H9 (cell line): Measurements from ENCODE around the gene RNF220. TPM values are rescaled to one million over a fixed set of nuclear protein-coding genes. Genes with fewer than 3 reads are reported as not detected.

Source experiments
- DNase-seq: peaks from one replicate; pipeline ENCODE4 v3.0.0-alpha.2; 2017
- H2AFZ ChIP-seq: one replicate; pipeline ENCODE4 v1.6.1; 2013; ENCODE audit warnings: mild to moderate bottlenecking, low read length, control low read depth, moderate library complexity
- H2AK5ac ChIP-seq: 2 replicates; pipeline ENCODE4 v1.6.1; 2013; ENCODE audit warnings: low read length, control low read depth, mixed read lengths; ENCODE audit not compliant: insufficient read length
- H2BK120ac ChIP-seq: one replicate; pipeline ENCODE4 v1.6.1; 2013; ENCODE audit warnings: low read depth, mild to moderate bottlenecking, low read length, control low read depth, inconsistent platforms; ENCODE audit not compliant: poor library complexity, severe bottlenecking
- H2BK12ac ChIP-seq: 2 replicates; pipeline ENCODE4 v1.6.1; 2013; ENCODE audit warnings: low read length, control low read depth, mixed read lengths, low read depth; ENCODE audit not compliant: insufficient read length
- H2BK15ac ChIP-seq: 2 replicates; pipeline ENCODE4 v1.6.1; 2013; ENCODE audit warnings: low read depth, low read length, control low read depth
- H2BK20ac ChIP-seq: one replicate; pipeline ENCODE4 v1.6.1; 2013; ENCODE audit warnings: low read depth, mild to moderate bottlenecking, low read length, control low read depth, inconsistent platforms; ENCODE audit not compliant: poor library complexity, severe bottlenecking
- H2BK5ac ChIP-seq: 2 replicates; pipeline ENCODE4 v1.6.1; 2013; ENCODE audit warnings: low read length, control low read depth, mixed read lengths; ENCODE audit not compliant: insufficient read length
- H3K14ac ChIP-seq: 2 replicates; pipeline ENCODE4 v1.6.1; 2013; ENCODE audit warnings: low read length, control low read depth; ENCODE audit not compliant: insufficient read depth
- H3K18ac ChIP-seq: 2 replicates; pipeline ENCODE4 v1.6.1; 2013; ENCODE audit warnings: low read depth, mild to moderate bottlenecking, mixed read lengths, low read length, control low read depth; ENCODE audit not compliant: insufficient read length
- H3K23ac ChIP-seq: 2 replicates; pipeline ENCODE4 v1.6.1; 2013; ENCODE audit warnings: low read length, control low read depth, mixed read lengths, low read depth; ENCODE audit not compliant: insufficient read length
- H3K23me2 ChIP-seq: 2 replicates; pipeline ENCODE4 v1.6.1; 2013; ENCODE audit warnings: low read depth, mild to moderate bottlenecking, mixed read lengths, low read length, control low read depth; ENCODE audit not compliant: insufficient read length, poor library complexity, severe bottlenecking
- H3K27ac ChIP-seq: 2 replicates; pipeline ENCODE4 v1.5.1; 2013; ENCODE audit warnings: low read length, control low read depth, mixed read lengths, low read depth; ENCODE audit not compliant: insufficient read length
- H3K27me3 ChIP-seq: 2 replicates; pipeline ENCODE4 v1.6.1; 2013; ENCODE audit warnings: low read length, control low read depth, inconsistent platforms; ENCODE audit not compliant: insufficient read depth
- H3K4ac ChIP-seq: 2 replicates; pipeline ENCODE4 v1.6.1; 2013; ENCODE audit warnings: low read depth, mild to moderate bottlenecking, control low read depth, inconsistent platforms, low read length, moderate library complexity
- H3K4me1 ChIP-seq: 2 replicates; pipeline ENCODE4 v1.6.1; 2013; ENCODE audit warnings: low read length, control low read depth, inconsistent platforms; ENCODE audit not compliant: insufficient read depth
- H3K4me2 ChIP-seq: 2 replicates; pipeline ENCODE4 v1.6.1; 2013; ENCODE audit warnings: low read length, control low read depth, mixed read lengths; ENCODE audit not compliant: insufficient read length, insufficient read depth
- H3K56ac ChIP-seq: 2 replicates; pipeline ENCODE4 v1.6.1; 2013; ENCODE audit warnings: low read depth, mild to moderate bottlenecking, mixed read lengths, low read length, control low read depth; ENCODE audit not compliant: insufficient read length
- H3K79me1 ChIP-seq: 2 replicates; pipeline ENCODE4 v1.6.1; 2013; ENCODE audit warnings: low read depth, mild to moderate bottlenecking, moderate library complexity, low read length, control low read depth, inconsistent platforms; ENCODE audit not compliant: insufficient read depth, poor library complexity, severe bottlenecking
- H3K79me2 ChIP-seq: 2 replicates; pipeline ENCODE4 v1.6.1; 2013; ENCODE audit warnings: low read length, control low read depth, inconsistent platforms; ENCODE audit not compliant: insufficient read depth
- H3K9ac ChIP-seq: 2 replicates; pipeline ENCODE4 v1.6.1; 2013; ENCODE audit warnings: low read length, control low read depth, mixed read lengths; ENCODE audit not compliant: insufficient read length; ENCODE audit errors: extremely low read depth
- H3K9me3 ChIP-seq: one replicate; pipeline ENCODE4 v1.6.1; 2013; ENCODE audit warnings: low read depth, low read length, inconsistent platforms; ENCODE audit not compliant: control insufficient read depth
- H3T11ph ChIP-seq: one replicate; pipeline ENCODE4 v1.6.1; 2013; ENCODE audit warnings: mild to moderate bottlenecking, low read length, control low read depth, inconsistent platforms
- H4K20me1 ChIP-seq: one replicate; pipeline ENCODE4 v1.6.1; 2013; ENCODE audit not compliant: control insufficient read depth, insufficient read length, insufficient read depth
- H4K5ac ChIP-seq: 2 replicates; pipeline ENCODE4 v1.6.1; 2013; ENCODE audit warnings: low read depth, mild to moderate bottlenecking, mixed read lengths, low read length, control low read depth; ENCODE audit not compliant: insufficient read length
- H4K8ac ChIP-seq: replicated peaks from 2 replicates; pipeline ENCODE4 v1.6.1; 2013; ENCODE audit warnings: low read length, control low read depth, mixed read lengths, low read depth; ENCODE audit not compliant: insufficient read length
- H4K91ac ChIP-seq: 2 replicates; pipeline ENCODE4 v1.6.1; 2013; ENCODE audit warnings: low read depth, mild to moderate bottlenecking, moderate library complexity, mixed read lengths, low read length, control low read depth; ENCODE audit not compliant: insufficient read length
- H3K27ac Mint-ChIP-seq, 3 experiments: 2 replicates in 2 of 3; 3 replicates in 1 of 3; pipeline ENCODE4 v1.8.0; 2020 to 2021; ENCODE audit warnings: mixed read lengths in 3 of 3, mild to moderate bottlenecking in 1 of 3, moderate library complexity in 1 of 3
- H3K27me3 Mint-ChIP-seq: 2 replicates; pipeline ENCODE4 v1.8.0; 2021; ENCODE audit warnings: low read depth, mild to moderate bottlenecking, moderate library complexity, mixed read lengths
- H3K36me3 Mint-ChIP-seq, 3 experiments: 2 replicates in 2 of 3; 3 replicates in 1 of 3; pipeline ENCODE4 v1.8.0; 2020 to 2021; ENCODE audit warnings: low read depth in 3 of 3, mixed read lengths in 3 of 3; ENCODE audit not compliant: insufficient read depth in 1 of 3
- H3K4me1 Mint-ChIP-seq, 2 experiments: 2 replicates each; pipeline ENCODE4 v1.8.0; 2020; ENCODE audit warnings: mixed read lengths in 2 of 2
- H3K4me3 Mint-ChIP-seq, 2 experiments: 2 replicates in 1 of 2; 3 replicates in 1 of 2; pipeline ENCODE4 v1.8.0; 2020 to 2021; ENCODE audit warnings: mild to moderate bottlenecking in 2 of 2, mixed read lengths in 2 of 2, moderate library complexity in 1 of 2
- H3K9me3 Mint-ChIP-seq, 2 experiments: 2 replicates in 1 of 2; 3 replicates in 1 of 2; pipeline ENCODE4 v1.8.0; 2020; ENCODE audit warnings: mild to moderate bottlenecking in 2 of 2, mixed read lengths in 2 of 2, moderate library complexity in 1 of 2
- CTCF ChIP-seq: fragments of 200-600 bp; sonication (generic); conservative IDR thresholded peaks from 3 replicates; pipeline ENCODE4 v1.8.0; 2021; ENCODE audit warnings: antibody characterized with exemption, mild to moderate bottlenecking
- WGBS: extraction: QIAGEN DNeasy Blood & Tissue Kit; methylation state at CpG from one replicate; pipeline ENCODE4 v1.1.7; 2013; ENCODE audit warnings: missing lambda C conversion rate, low lambda C conversion rate, mixed read lengths; ENCODE audit not compliant: insufficient read length; ENCODE audit errors: extremely low coverage; 5-methylcytosine and 5-hydroxymethylcytosine counted together
- total RNA-seq: library from RNA; stranded (reverse); gene quantifications from 2 replicates; pipeline ENCODE4 v1.2.1, GENCODE V29; 2021

Gene RNF220
- total RNA-seq, 1 experiment from 2014 or later, result 109 TPM

- Histone ChIP-seq H4K20me1 (no peaks in the 10 kb centered on the region), H3K14ac (no peak overlapping the region), H3K9ac (no peak overlapping the region), H3K4me2 (no peak overlapping the region), H4K91ac (no peak overlapping the region), H3K79me1 (no peaks in the 10 kb centered on the region), H3T11ph (no peak overlapping the region), H3K79me2 (no peaks in the 10 kb centered on the region), H3K56ac (no peak overlapping the region), H2AK5ac (no peak overlapping the region), H3K4ac (no peak overlapping the region), H2BK20ac (no peak overlapping the region), H4K8ac (no peak overlapping the region), H3K27me3 (peaks cover 3% of the 10 kb centered on the region; the same call in 1 of the 2 replicates), H3K18ac (no peak overlapping the region), H3K4me1 (peaks cover 4% of the 10 kb centered on the region; the same call in 1 of the 2 replicates), H3K9me3 (no peaks in the 10 kb centered on the region), H2BK5ac (no peak overlapping the region), H4K5ac (no peak overlapping the region), H2AFZ (no peak overlapping the region), H2BK120ac (no peak overlapping the region), H2BK12ac (no peak overlapping the region), H3K23me2 (no peaks in the 10 kb centered on the region), H3K27ac (no peak overlapping the region), H3K23ac (no peak overlapping the region), H2BK15ac (no peak overlapping the region)
- TF ChIP-seq CTCF, result no peak
- DNase-seq, result no peak
- no CpG with 5 or more reads among the region's 6 CpGs for WGBS
- Mint-ChIP-seq H3K27me3 (peaks cover 76% of the 10 kb centered on the region), H3K27ac (no peak overlapping the region), H3K9me3 (no peaks in the 10 kb centered on the region), H3K4me3 (no peak overlapping the region), H3K4me1 (peaks cover 19 to 24% of the 10 kb centered on the region in 2 experiments), H3K36me3 (peaks cover 0 to 2% (median 0%) of the 10 kb centered on the region in 3 experiments; a peak in 1 of 7 replicates)
Measured at GRCh38 chr1:44558883-44559282, 153.8 kb downstream of the RNF220 start.
